Activated T-cell treated with anti-CD3 and anti-CD28 coated beads, Interleukin-2, amount 50 U/mL, for 48 hours (primary cell): ENCODE data around the gene HIVEP1.
"Not testable (repeated sequence)": the region's sequence is repeated elsewhere in the genome, so short reads cannot be mapped to it uniquely, and the experiment has no call there.

ENCODE experiments used
- DNase-seq, 2 experiments: peaks; one replicate each; pipeline ENCODE4 v3.0.0-alpha.2; 2020

HIVEP1 gene

GRCh38 chr6:12092762-12093161, 80.7 kb downstream of the HIVEP1 start:
- no peak for DNase-seq

DNA sequence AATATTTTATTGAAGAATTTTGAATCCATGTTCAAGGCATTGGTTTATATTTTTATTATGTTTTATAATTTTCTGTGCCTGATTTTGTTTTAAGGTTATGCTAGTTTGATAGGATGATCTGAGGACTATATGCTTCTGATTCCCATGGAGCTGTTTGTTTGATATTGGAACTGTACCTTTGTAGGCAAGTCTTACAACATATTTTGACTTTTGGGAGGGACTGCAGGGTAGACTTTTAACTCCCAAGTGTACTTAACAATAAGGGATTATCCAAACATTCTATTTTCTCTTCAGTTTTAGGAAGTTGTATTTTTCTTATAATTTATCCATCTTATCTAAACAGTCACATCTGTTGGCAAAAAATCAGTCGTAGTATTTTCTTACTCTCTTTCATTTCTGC, 82.6 kb downstream of the HIVEP1 start:
- DNase-seq: no peak

GRCh38 chr6:12096342-12096741, 84.2 kb downstream of the HIVEP1 start:
- no peak for DNase-seq

DNA sequence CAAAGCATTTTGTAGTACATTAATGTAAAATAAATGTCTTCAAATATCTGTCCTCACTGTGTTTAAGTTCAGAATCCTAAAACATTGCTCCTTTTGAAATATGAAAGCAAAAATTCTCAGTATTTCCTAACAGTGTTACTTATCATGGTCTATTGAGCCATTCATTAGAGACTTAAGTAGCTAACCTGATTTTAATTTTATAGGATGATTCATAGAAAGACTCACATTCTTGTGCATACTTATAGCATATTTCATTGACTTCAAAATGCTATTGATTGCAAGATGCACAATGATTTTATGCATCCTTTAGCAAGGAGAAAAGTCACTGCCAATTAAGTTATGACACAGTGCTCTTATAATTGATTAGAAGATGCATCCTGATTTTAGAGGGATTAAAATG, 85.7 kb downstream of the HIVEP1 start:
- DNase-seq: no peak

DNA sequence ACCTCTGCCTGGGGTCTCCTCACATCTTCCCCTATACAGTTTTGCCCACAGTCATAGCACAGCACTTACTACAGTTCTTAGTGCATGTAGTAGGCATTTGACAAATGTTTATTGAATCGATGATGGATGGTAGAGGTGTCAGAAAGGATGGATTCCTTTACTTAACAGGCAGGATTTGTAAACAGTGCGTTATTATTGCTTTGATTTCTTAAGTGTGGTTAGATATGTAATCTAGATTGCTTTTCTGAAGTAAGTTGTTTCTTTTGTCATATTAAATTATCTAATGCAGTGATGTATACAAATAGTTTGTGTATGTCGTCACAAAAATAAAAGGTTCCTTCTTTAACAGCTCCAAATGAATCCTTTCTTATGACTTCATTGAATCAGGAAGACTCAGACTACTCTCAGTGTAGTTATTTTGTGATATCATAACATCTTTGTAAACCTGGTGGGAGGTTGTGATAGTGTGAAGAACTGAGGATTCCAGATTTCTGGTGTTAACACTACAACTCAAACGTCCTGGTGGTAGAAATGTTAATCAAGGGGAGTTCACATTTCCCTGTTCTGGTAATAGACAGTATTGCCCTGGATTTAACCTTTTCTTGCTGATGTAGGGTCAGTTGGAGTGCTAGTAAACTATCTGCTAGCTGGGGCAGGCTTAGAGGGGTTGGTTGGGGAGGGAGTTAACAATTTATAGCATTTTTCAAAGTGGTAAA, 87.7 kb downstream of the HIVEP1 start:
- DNase-seq: no peak

GRCh38 chr6:12101048-12101447, 88.9 kb downstream of the HIVEP1 start:
- no peak for DNase-seq

GRCh38 chr6:12101653-12102312, 89.7 kb downstream of the HIVEP1 start:
- DNase-seq: no peak

GRCh38 chr6:12102350-12102749, 90.2 kb downstream of the HIVEP1 start:
- no peak for DNase-seq

GRCh38 chr6:12103158-12103557, 91.0 kb downstream of the HIVEP1 start:
- DNase-seq: no peak

- DNase-seq: no peak
These were observed 93.2 kb downstream of the HIVEP1 start for GRCh38 chr6:12105271-12105670.

- DNase-seq: not testable (repeated sequence)
These were observed 96.3 kb downstream of the HIVEP1 start for GRCh38 chr6:12108376-12108775.

- DNase-seq: no peak
These were observed 98.6 kb downstream of the HIVEP1 start for GRCh38 chr6:12110523-12111362.

GRCh38 chr6:12111363-12111670, 99.2 kb downstream of the HIVEP1 start:
- no peak for DNase-seq

GRCh38 chr6:12112540-12113189, 100.6 kb downstream of the HIVEP1 start:
- DNase-seq: no peak

- DNase-seq: peak; percentile 24 to 38
These were observed 101.1 kb downstream of the HIVEP1 start for GRCh38 chr6:12113190-12113577.

DNA sequence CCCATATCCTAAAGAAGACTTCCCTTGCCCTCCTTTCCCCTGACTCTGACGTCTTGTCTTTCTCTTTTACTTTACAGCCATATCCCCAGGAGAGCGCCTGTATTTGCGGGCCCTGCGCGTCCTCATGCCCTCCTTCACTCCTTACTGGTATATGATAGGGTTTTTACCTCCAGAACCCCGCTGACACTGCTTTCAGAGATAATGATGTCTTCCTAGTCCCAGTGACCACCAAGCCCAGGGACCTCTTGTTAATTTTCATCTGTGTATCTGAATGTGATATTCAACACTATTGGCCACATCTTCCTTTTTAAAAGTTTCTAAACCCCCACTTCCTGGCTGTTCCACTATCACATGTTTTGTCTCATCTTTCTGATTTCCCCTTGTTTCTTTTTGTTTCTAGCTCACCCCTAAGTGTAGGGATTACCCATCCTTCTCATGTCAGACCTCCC, 102.0 kb downstream of the HIVEP1 start:
- no peak for DNase-seq

DNA sequence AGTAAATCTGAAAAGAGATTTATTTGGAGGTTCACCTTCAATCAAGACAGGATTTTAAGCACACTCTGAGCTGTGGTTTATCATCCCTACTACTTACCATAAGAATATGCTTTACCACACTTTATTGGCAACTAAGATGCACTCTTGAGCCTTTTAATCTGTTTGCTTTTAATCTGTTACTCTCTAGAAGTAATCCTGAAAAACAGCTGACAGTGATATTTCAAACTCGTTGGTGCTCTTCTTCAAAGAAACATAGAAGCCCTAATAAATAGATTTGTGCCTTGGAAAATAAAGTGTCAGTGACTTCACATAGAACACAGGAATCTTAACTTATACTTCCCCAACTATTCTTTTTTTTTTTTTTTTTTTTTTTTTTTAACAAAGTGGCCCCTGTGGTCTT, 102.9 kb downstream of the HIVEP1 start:
- no peak for DNase-seq

GRCh38 chr6:12115492-12115891, 103.4 kb downstream of the HIVEP1 start:
- DNase-seq: no peak

GRCh38 chr6:12116264-12116800, 104.2 kb downstream of the HIVEP1 start:
- no peak for DNase-seq

GRCh38 chr6:12116978-12117377, 104.9 kb downstream of the HIVEP1 start:
- no peak for DNase-seq

DNA sequence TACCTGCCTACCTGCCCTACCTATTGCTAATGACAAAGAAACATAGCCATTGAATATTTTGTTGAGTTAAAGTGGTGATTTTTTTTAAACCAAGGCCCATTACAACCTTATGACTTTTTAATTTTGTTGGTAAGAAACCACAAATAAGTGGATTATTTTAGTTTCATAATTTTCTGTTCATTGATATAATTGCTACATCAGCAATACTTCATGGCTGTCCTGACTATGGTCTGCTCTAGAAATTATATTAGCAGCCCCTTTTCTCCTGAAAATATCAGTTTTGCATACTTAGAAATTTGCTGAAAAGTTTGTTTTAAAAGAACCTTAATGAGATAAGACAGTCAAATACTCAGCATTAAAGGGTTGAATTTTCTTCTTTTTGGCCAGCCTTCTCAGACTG, 106.5 kb downstream of the HIVEP1 start:
- DNase-seq: no peak

DNA sequence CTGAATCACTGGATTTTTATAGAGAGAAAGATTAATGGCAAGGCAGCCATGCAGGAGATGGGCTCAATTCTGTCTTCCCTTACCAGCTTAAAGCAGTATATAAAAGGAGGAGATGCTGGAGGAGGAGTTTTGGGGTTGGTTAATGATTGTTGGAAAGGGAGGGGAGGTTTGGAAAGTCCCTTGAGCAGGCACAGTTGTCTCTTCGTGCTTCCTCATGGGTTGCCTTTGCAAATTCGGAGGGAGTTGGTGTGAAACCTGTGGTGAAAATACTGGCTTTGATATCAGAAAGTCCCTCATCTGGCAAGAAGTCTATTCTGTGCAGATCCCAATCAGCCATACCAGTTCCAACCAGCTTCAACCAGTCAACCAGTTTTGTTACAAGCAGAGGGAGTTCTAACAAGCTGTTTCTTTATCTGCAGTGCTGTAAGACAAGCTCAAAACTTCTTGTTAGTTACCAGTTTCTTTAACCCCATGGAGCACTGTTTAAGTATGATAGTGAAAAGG, 107.0 kb downstream of the HIVEP1 start:
- DNase-seq: peak; percentile 32 to 34

- no peak for DNase-seq
These were observed 113.3 kb downstream of the HIVEP1 start for GRCh38 chr6:12125396-12125795.
